Colon (tissue), 2 donors: ENCODE results near the gene CDK11B.
"Not testable (repeated sequence)": the region's sequence is repeated elsewhere in the genome, so short reads cannot be mapped to it uniquely, and the experiment has no call there.

Experiments used
- FAIRE-seq: peaks from 2 replicates; lab custom pipeline; 2012; peaks lifted over from hg19 to GRCh38; lab: Jason Lieb, UNC
- donor health status: control.
- donor health status: control.

Gene CDK11B

GRCh38 chr1:1658583-1659549, at the start of gene CDK11B:
TSS of gene CDK11B (minus strand) at chr1:1659004. CDS start at chr1:1657485, 1,519 bp downstream.
- FAIRE-seq, result peak; percentile 51

GRCh38 chr1:1707897-1708296, 49.1 kb upstream of the CDK11B start:
- FAIRE-seq, result not testable (repeated sequence)

- not testable (repeated sequence) for FAIRE-seq
Measured at GRCh38 chr1:1707241-1707640, 48.4 kb upstream of the CDK11B start.

GRCh38 chr1:1705623-1706022, 46.8 kb upstream of the CDK11B start:
- not testable (repeated sequence) for FAIRE-seq

GRCh38 chr1:1704284-1704957, 45.6 kb upstream of the CDK11B start:
- FAIRE-seq, result not testable (repeated sequence)

GRCh38 chr1:1703796-1704195, 45.0 kb upstream of the CDK11B start:
- no peak for FAIRE-seq

- not testable (repeated sequence) for FAIRE-seq
Measured at GRCh38 chr1:1702506-1702905, 43.7 kb upstream of the CDK11B start.

- FAIRE-seq, result not testable (repeated sequence)
Measured at GRCh38 chr1:1700557-1700956, 41.8 kb upstream of the CDK11B start.

- not testable (repeated sequence) for FAIRE-seq
Measured at GRCh38 chr1:1700067-1700466, 41.3 kb upstream of the CDK11B start.

GRCh38 chr1:1699061-1699460, 40.3 kb upstream of the CDK11B start:
- not testable (repeated sequence) for FAIRE-seq

GRCh38 chr1:1697358-1698183, 38.8 kb upstream of the CDK11B start:
- not testable (repeated sequence) for FAIRE-seq

GRCh38 chr1:1696431-1697357, 37.9 kb upstream of the CDK11B start:
- FAIRE-seq, result not testable (repeated sequence)

GRCh38 chr1:1692714-1693647, 34.2 kb upstream of the CDK11B start, which contains the start of gene SLC35E2B:
TSS of gene SLC35E2B (minus strand) at chr1:1692795. CDS start at chr1:1676699, 16,096 bp downstream.
- not testable (repeated sequence) for FAIRE-seq

GRCh38 chr1:1692324-1692713, 33.5 kb upstream of the CDK11B start:
- not testable (repeated sequence) for FAIRE-seq

- FAIRE-seq, result not testable (repeated sequence)
Measured at GRCh38 chr1:1691443-1691842, 32.6 kb upstream of the CDK11B start.

- FAIRE-seq, result not testable (repeated sequence)
Measured at GRCh38 chr1:1689526-1689925, 30.7 kb upstream of the CDK11B start.

GRCh38 chr1:1687846-1688245, 29.0 kb upstream of the CDK11B start:
- no peak for FAIRE-seq

- no peak for FAIRE-seq
Measured at GRCh38 chr1:1684031-1684681, 25.4 kb upstream of the CDK11B start.
